ENCODE measurements around the gene BHLHA9.

Gene BHLHA9

GRCh38 chr17:1270210-1271029 lies at the start of gene BHLHA9:
BHLHA9 (plus strand) TSS chr17:1270444; CDS start chr17:1270564, 120 bp downstream.
- DNase-seq, result no peak

GRCh38 chr17:1221209-1221608 lies 49.0 kb upstream of the BHLHA9 start:
- no peak for DNase-seq

- DNase-seq, result no peak
Observed at GRCh38 chr17:1222321-1222720, 47.9 kb upstream of the BHLHA9 start.

- no peak for DNase-seq
Observed at GRCh38 chr17:1223662-1224061, 46.6 kb upstream of the BHLHA9 start.

GRCh38 chr17:1224330-1224729 lies 45.9 kb upstream of the BHLHA9 start:
- DNase-seq, result no peak

- no peak for DNase-seq
Observed at GRCh38 chr17:1226308-1226707, 43.9 kb upstream of the BHLHA9 start.

- DNase-seq, result no peak
Observed at GRCh38 chr17:1227365-1227764, 42.9 kb upstream of the BHLHA9 start.

GRCh38 chr17:1227917-1228780 lies 42.1 kb upstream of the BHLHA9 start:
- DNase-seq, result no peak

- peak; percentile 15 for DNase-seq
Observed at GRCh38 chr17:1228781-1229348, 41.4 kb upstream of the BHLHA9 start.

- DNase-seq, result peak; percentile 53
Observed at GRCh38 chr17:1229349-1229899, 40.8 kb upstream of the BHLHA9 start.

- DNase-seq, result no peak
Observed at GRCh38 chr17:1229900-1230501, 40.2 kb upstream of the BHLHA9 start.

- DNase-seq, result no peak
Observed at GRCh38 chr17:1231456-1231855, 38.8 kb upstream of the BHLHA9 start.

GRCh38 chr17:1232331-1232730 lies 37.9 kb upstream of the BHLHA9 start:
- DNase-seq, result no peak

- DNase-seq, result no peak
Observed at GRCh38 chr17:1232786-1233185, 37.5 kb upstream of the BHLHA9 start.

- no peak for DNase-seq
Observed at GRCh38 chr17:1234455-1234854, 35.8 kb upstream of the BHLHA9 start.

- DNase-seq, result no peak
Observed at GRCh38 chr17:1237471-1237870, 32.8 kb upstream of the BHLHA9 start.

- DNase-seq, result no peak
Observed at GRCh38 chr17:1239210-1239609, 31.0 kb upstream of the BHLHA9 start.

- DNase-seq, result peak; percentile 11
Observed at GRCh38 chr17:1240426-1240825, 29.8 kb upstream of the BHLHA9 start.

- no peak for DNase-seq
Observed at GRCh38 chr17:1241929-1242328, 28.3 kb upstream of the BHLHA9 start.

- DNase-seq, result no peak
Observed at GRCh38 chr17:1244606-1245012, 25.6 kb upstream of the BHLHA9 start.

GRCh38 chr17:1251866-1252608 lies 18.2 kb upstream of the BHLHA9 start:
- no peak for DNase-seq

GRCh38 chr17:1255041-1255440 lies 15.2 kb upstream of the BHLHA9 start:
- DNase-seq, result no peak
